ENCODE measurements around the gene ZBTB20.

Gene ZBTB20

GRCh38 chr3:114902691-114903101, 244.4 kb downstream of the ZBTB20 start:
- DNase-seq = no peak

GRCh38 chr3:114900908-114901307, 246.2 kb downstream of the ZBTB20 start:
- DNase-seq = no peak

GRCh38 chr3:114899186-114899931, 247.7 kb downstream of the ZBTB20 start:
- no peak for DNase-seq

GRCh38 chr3:114896978-114897377, 250.1 kb downstream of the ZBTB20 start:
- no peak for DNase-seq

GRCh38 chr3:114893361-114893760, 253.7 kb downstream of the ZBTB20 start:
- no peak for DNase-seq

- no peak for DNase-seq
Observed at GRCh38 chr3:114892880-114893279, 254.2 kb downstream of the ZBTB20 start.

GRCh38 chr3:114892131-114892879, 254.8 kb downstream of the ZBTB20 start:
- DNase-seq = no peak

- no peak for DNase-seq
Observed at GRCh38 chr3:114887806-114888205, 259.3 kb downstream of the ZBTB20 start.

- DNase-seq = no peak
Observed at GRCh38 chr3:114886905-114887304, 260.2 kb downstream of the ZBTB20 start.

- DNase-seq = no peak
Observed at GRCh38 chr3:114884213-114884923, 262.7 kb downstream of the ZBTB20 start.

- no peak for DNase-seq
Observed at GRCh38 chr3:114880078-114880477, 267.0 kb downstream of the ZBTB20 start.

- peak; percentile 62 for DNase-seq
Observed at GRCh38 chr3:114879059-114880031, 267.7 kb downstream of the ZBTB20 start.

- DNase-seq = peak; percentile 54
Observed at GRCh38 chr3:114878114-114878839, 268.8 kb downstream of the ZBTB20 start.

GRCh38 chr3:114877378-114878113, 269.5 kb downstream of the ZBTB20 start:
- DNase-seq = no peak

- DNase-seq = no peak
Observed at GRCh38 chr3:114874522-114874971, 272.5 kb downstream of the ZBTB20 start.

GRCh38 chr3:114873591-114873990, 273.5 kb downstream of the ZBTB20 start:
- DNase-seq = no peak

- no peak for DNase-seq
Observed at GRCh38 chr3:114872588-114872987, 274.5 kb downstream of the ZBTB20 start.

- DNase-seq = no peak
Observed at GRCh38 chr3:114872050-114872449, 275.0 kb downstream of the ZBTB20 start.

- no peak for DNase-seq
Observed at GRCh38 chr3:114867835-114868503, 279.1 kb downstream of the ZBTB20 start.

- DNase-seq = no peak
Observed at GRCh38 chr3:114867359-114867758, 279.7 kb downstream of the ZBTB20 start.

Measured in EL (cell line).